ENCODE data around the gene DCTN3.
"Not testable (repeated sequence)": the region's sequence is repeated elsewhere in the genome, so short reads cannot be mapped to it uniquely, and the experiment has no call there.

Gene DCTN3

DNA sequence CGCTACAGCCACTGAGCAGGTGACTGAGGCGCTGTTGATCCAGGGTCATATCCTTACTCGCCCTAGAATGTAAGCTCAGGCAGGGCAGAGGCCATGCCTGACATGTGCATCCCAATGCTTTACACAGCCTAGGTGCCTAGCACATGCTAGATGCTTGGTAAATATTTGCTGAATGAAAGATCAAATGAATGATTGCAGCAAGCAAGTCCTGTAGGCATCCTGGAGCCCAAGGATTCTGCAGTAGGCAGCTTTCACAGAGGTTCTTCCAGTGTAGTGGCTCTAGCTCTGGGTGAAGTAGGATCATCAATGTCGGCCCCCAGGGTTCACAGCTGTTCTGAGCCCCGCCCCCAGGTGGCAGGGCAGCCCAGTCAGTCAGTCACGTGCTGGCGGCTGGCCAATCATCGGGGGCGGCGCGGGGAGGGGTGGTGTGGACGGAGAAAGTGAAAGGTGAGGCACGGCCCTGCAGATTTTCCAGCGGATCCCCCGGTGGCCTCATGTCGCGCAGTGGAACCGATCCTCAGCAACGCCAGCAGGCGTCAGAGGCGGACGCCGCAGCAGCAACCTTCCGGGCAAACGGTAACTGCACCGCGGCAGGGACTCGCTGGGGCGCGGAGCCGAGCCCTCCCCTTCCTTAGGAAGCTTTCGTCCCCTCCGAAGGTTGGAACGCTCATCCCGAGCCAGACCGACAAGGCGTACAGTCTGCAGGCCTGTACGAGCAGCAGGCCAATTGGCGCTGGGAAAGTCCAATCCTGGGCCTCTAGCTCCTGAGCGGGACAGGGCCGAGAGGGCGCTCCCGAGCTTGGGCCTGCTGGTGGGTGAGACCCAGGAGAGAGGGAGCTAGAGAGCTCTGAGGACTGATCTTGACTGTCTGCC lies 26.2 kb upstream of the DCTN3 start, which contains the start of gene GALT:
TSS of gene GALT (plus strand) at position 465 of the 873 bp plus-strand sequence. CDS start at position 495, 30 bp downstream.
- Histone ChIP-seq H3K36me3 (ENCODE audit: control insufficient read depth, insufficient read depth, low read length) (peaks cover 8% of the 10 kb centered on the region), H3K4me3 (ENCODE audit: low read length) (peak within 1 kb of the TSS; percentile 70), H3K27ac (ENCODE audit: low read length) (no peak within 1 kb of the TSS), H3K9me3 (ENCODE audit: control insufficient read depth, insufficient read depth, low read length) (no peaks in the 10 kb centered on the region), H3K27me3 (ENCODE audit: control insufficient read depth, insufficient read depth, low read length) (no peaks in the 10 kb centered on the region), H3K4me1 (ENCODE audit: control insufficient read depth, insufficient read depth, low read length) (peaks cover 12% of the 10 kb centered on the region)
- peak; percentile 50 for DNase-seq (ENCODE audit: low read depth, low spot score)
- no CpG with 5 or more reads among the region's 43 CpGs for WGBS (ENCODE audit: insufficient coverage, insufficient read length)

DNA sequence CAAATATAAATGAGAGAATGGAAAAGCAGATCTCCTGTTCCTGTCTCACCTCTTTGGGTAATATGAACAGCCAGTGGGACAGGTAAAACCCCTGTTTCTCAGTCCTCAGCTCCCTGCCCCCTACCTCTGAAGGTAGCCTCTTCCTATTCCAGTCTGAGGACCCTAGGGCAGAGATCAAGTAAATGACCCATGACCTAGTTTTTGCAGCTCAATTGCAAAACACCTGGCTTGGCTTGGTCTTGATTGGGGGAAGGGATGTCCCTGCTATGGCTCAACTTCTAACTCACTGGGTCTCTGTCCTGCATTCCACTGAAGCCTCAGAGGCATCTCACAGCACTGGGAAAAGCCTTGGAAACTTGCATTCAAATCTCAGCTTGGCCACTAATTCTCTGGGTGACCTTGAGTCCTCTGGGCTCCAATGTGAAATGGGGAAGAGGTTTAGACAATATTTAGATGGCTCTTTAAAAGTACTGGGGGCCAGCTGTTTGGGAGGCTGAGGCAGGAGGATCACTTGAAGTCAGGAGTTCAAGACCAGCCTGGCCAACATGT lies 24.5 kb upstream of the DCTN3 start:
- no peak for DNase-seq (ENCODE audit: low read depth, low spot score)
- no peak overlapping the region for H3K4me3 ChIP-seq (ENCODE audit: low read length)
- H3K36me3 ChIP-seq (ENCODE audit: control insufficient read depth, insufficient read depth, low read length), result peaks cover 8% of the 10 kb centered on the region
- H3K9me3 ChIP-seq (ENCODE audit: control insufficient read depth, insufficient read depth, low read length), result no peaks in the 10 kb centered on the region
- no peak overlapping the region for H3K27ac ChIP-seq (ENCODE audit: low read length)
- peaks cover 12% of the 10 kb centered on the region for H3K4me1 ChIP-seq (ENCODE audit: control insufficient read depth, insufficient read depth, low read length)
- no peaks in the 10 kb centered on the region for H3K27me3 ChIP-seq (ENCODE audit: control insufficient read depth, insufficient read depth, low read length)

DNA sequence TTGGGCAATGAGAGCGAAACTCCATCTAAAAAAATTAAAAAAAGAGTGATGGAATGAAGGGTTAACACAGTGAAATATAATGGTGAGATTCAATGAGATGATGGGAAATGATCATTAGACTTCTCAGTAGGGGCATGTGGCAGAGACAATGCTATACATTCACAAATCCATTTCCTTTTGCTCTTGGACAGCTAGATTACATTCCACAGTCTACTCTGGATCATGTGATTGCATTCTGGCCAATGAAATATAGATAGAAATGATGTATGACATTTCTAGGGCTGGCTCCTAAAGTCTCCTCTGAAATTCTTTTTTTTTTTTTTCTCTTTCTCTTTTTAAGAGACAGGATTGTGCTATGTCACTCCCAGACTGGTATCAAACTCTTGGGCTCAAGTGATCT lies 22.4 kb upstream of the DCTN3 start:
- H3K4me3 ChIP-seq (ENCODE audit: low read length), result no peak overlapping the region
- H3K36me3 ChIP-seq (ENCODE audit: control insufficient read depth, insufficient read depth, low read length), result no peaks in the 10 kb centered on the region
- no peaks in the 10 kb centered on the region for H3K9me3 ChIP-seq (ENCODE audit: control insufficient read depth, insufficient read depth, low read length)
- DNase-seq (ENCODE audit: low read depth, low spot score), result no peak
- H3K27ac ChIP-seq (ENCODE audit: low read length), result no peak overlapping the region
- H3K27me3 ChIP-seq (ENCODE audit: control insufficient read depth, insufficient read depth, low read length), result no peaks in the 10 kb centered on the region; the same call in 1 of the 2 replicates
- no CpG with 5 or more reads among the region's 1 CpG for WGBS (ENCODE audit: insufficient coverage, insufficient read length)
- H3K4me1 ChIP-seq (ENCODE audit: control insufficient read depth, insufficient read depth, low read length), result peaks cover 11% of the 10 kb centered on the region

DNA sequence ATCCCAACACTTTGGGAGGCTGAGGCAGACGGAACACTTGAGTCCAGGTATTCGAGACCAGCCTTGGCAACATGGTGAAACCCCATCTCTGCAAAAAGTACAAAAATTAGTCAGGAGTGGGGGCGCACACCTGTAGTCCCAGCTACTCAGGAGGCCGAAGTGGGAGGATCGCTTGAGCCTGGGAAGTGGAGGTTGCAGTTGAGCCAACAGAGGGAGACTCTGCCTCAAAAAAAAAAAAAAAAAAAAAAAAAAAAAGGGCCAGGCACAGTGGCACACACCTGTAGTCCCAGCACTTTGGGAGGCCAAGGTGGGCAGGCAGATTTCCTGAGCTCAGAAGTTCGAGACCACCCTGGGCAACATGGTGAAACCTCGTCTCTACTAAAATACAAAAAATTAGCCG lies 19.0 kb upstream of the DCTN3 start:
- H3K27me3 ChIP-seq (ENCODE audit: control insufficient read depth, insufficient read depth, low read length); H3K4me1 ChIP-seq (ENCODE audit: control insufficient read depth, insufficient read depth, low read length); H3K27ac ChIP-seq (ENCODE audit: low read length); H3K4me3 ChIP-seq (ENCODE audit: low read length); DNase-seq (ENCODE audit: low read depth, low spot score); H3K36me3 ChIP-seq (ENCODE audit: control insufficient read depth, insufficient read depth, low read length); H3K9me3 ChIP-seq (ENCODE audit: control insufficient read depth, insufficient read depth, low read length): not testable (repeated sequence)
- WGBS (ENCODE audit: insufficient coverage, insufficient read length), result no CpG with 5 or more reads among the region's 8 CpGs

DNA sequence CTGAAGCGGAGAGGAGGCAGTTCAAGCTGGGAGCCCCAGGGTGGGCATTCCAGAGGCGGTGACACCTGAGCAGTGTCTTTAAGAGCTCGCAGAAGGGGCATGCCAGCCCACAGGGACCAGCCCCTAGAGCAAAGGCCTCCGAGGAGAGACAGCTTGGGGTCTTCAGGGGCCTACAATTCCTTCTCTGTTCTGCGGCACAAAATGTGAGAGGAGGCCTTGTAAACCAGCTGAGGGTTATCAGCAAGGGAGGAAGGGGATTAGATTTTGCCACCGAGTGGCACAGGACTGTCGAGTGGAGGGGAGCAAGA lies 17.8 kb upstream of the DCTN3 start:
- Histone ChIP-seq H3K27me3 (ENCODE audit: control insufficient read depth, insufficient read depth, low read length) (no peaks in the 10 kb centered on the region; the same call in 1 of the 2 replicates), H3K9me3 (ENCODE audit: control insufficient read depth, insufficient read depth, low read length) (no peaks in the 10 kb centered on the region), H3K36me3 (ENCODE audit: control insufficient read depth, insufficient read depth, low read length) (peaks cover 7% of the 10 kb centered on the region), H3K4me3 (ENCODE audit: low read length) (peak overlapping the region; percentile 76; the same call in 1 of the 2 replicates), H3K4me1 (ENCODE audit: control insufficient read depth, insufficient read depth, low read length) (no peaks in the 10 kb centered on the region; the same call in 1 of the 2 replicates), H3K27ac (ENCODE audit: low read length) (no peak overlapping the region)
- no peak for DNase-seq (ENCODE audit: low read depth, low spot score)
- no CpG with 5 or more reads among the region's 7 CpGs for WGBS (ENCODE audit: insufficient coverage, insufficient read length)

DNA sequence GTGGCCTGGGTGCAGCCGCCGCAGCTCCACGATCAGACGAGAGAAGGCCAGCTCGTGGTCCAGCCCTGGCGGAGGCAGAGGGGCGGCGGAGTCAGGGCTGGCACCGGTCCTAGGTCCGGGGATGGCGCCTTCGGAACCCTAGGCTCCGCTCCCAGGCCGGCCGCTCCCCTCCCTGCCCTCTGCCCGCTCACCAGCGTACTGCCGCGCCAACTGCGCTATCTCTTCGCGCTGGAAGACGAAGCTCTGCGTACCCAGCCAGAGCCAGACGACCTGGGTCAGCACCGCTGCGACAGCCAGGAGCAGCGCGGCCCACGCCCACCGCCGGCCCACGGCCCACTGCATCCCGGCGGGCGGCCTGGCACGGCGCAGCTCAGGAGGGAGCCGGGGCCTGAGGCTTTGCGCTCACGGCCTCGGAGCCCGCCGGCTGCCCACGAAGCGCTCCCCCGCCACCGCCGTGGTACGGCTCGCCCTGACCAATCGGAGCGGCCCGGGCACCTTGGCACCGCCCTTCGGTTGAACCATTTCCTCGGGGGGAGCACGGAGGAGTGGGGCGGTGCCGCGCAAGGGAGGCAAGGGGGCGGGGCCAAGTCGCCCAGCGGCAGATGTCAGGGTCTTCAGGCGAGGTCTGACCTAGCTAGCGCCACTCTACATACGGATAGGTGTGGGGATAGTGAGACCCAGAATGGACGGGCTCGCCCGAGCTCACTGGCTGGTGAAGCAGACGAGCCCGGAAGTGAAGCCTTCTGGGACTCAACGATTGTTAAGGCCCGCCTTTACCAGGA lies 17.3 kb upstream of the DCTN3 start, which contains the start of gene SIGMAR1:
TSS of gene SIGMAR1 (minus strand) at position 432 of the 782 bp plus-strand sequence. CDS start at position 342, 90 bp downstream.
- peak; percentile 86 for DNase-seq (ENCODE audit: low read depth, low spot score)
- no CpG with 5 or more reads among the region's 74 CpGs for WGBS (ENCODE audit: insufficient coverage, insufficient read length)
- Histone ChIP-seq H3K27me3 (ENCODE audit: control insufficient read depth, insufficient read depth, low read length) (no peaks in the 10 kb centered on the region; the same call in 1 of the 2 replicates), H3K36me3 (ENCODE audit: control insufficient read depth, insufficient read depth, low read length) (peaks cover 7% of the 10 kb centered on the region), H3K27ac (ENCODE audit: low read length) (no peak within 1 kb of the TSS), H3K9me3 (ENCODE audit: control insufficient read depth, insufficient read depth, low read length) (no peaks in the 10 kb centered on the region), H3K4me3 (ENCODE audit: low read length) (peak within 1 kb of the TSS; percentile 76), H3K4me1 (ENCODE audit: control insufficient read depth, insufficient read depth, low read length) (no peaks in the 10 kb centered on the region; the same call in 1 of the 2 replicates)

DNA sequence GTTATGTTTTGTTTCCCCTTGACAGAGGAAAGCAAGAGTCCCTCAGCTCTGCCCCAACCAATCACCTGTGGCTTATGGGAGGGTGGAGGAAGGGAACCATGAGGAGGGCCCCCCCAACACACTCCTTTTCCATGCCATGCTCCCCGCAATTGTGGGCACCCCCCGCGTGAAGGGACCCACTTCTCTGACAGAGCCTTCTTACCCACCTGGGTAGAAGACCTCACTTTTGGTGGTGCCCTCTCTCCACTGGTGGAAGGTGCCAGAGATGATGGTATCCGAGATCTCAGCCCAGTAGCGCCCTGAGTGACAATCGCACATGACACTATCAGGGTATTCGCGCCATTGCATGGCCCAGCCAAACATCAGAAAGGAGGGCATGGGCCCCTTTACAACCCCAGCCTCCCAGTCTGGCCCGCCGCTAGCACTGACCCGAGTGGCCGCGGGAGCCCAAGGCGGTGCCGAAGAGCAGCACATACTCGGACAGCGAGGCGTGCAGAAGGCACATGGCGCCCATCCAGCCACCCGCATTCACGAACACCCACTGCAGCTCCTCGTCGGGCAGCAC lies 16.6 kb upstream of the DCTN3 start:
- DNase-seq (ENCODE audit: low read depth, low spot score), result no peak
- Histone ChIP-seq H3K4me1 (ENCODE audit: control insufficient read depth, insufficient read depth, low read length) (no peaks in the 10 kb centered on the region; the same call in 1 of the 2 replicates), H3K36me3 (ENCODE audit: control insufficient read depth, insufficient read depth, low read length) (peaks cover 7% of the 10 kb centered on the region), H3K9me3 (ENCODE audit: control insufficient read depth, insufficient read depth, low read length) (no peaks in the 10 kb centered on the region), H3K27me3 (ENCODE audit: control insufficient read depth, insufficient read depth, low read length) (no peaks in the 10 kb centered on the region; the same call in 1 of the 2 replicates), H3K27ac (ENCODE audit: low read length) (no peak overlapping the region), H3K4me3 (ENCODE audit: low read length) (peak overlapping the region; percentile 76)
- no CpG with 5 or more reads among the region's 23 CpGs for WGBS (ENCODE audit: insufficient coverage, insufficient read length)

DNA sequence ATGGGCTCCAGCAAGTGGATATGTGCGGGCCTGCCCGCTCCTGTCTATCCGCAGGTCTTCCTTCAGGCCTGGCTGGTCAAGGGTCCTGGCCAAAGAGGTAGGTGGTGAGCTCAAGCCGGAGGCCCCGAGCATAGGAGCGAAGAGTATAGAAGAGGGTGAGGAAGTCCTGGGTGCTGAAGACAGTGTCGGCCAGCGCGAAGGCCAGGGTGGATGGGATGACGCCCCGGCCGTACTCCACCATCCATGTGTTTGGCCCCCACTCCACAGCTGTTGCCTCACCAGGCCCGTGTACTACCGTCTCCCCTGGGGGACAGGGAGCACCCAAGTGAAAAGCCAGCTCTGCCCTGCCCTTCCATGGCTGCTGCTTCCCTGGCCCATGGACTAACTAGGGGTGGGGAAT lies 15.3 kb upstream of the DCTN3 start:
- Histone ChIP-seq H3K4me3 (ENCODE audit: low read length) (no peak overlapping the region), H3K36me3 (ENCODE audit: control insufficient read depth, insufficient read depth, low read length) (peaks cover 7% of the 10 kb centered on the region), H3K4me1 (ENCODE audit: control insufficient read depth, insufficient read depth, low read length) (no peaks in the 10 kb centered on the region; the same call in 1 of the 2 replicates), H3K27ac (ENCODE audit: low read length) (no peak overlapping the region), H3K27me3 (ENCODE audit: control insufficient read depth, insufficient read depth, low read length) (peaks cover 7% of the 10 kb centered on the region; the same call in 1 of the 2 replicates), H3K9me3 (ENCODE audit: control insufficient read depth, insufficient read depth, low read length) (no peaks in the 10 kb centered on the region)
- no CpG with 5 or more reads among the region's 14 CpGs for WGBS (ENCODE audit: insufficient coverage, insufficient read length)
- DNase-seq (ENCODE audit: low read depth, low spot score), result no peak

DNA sequence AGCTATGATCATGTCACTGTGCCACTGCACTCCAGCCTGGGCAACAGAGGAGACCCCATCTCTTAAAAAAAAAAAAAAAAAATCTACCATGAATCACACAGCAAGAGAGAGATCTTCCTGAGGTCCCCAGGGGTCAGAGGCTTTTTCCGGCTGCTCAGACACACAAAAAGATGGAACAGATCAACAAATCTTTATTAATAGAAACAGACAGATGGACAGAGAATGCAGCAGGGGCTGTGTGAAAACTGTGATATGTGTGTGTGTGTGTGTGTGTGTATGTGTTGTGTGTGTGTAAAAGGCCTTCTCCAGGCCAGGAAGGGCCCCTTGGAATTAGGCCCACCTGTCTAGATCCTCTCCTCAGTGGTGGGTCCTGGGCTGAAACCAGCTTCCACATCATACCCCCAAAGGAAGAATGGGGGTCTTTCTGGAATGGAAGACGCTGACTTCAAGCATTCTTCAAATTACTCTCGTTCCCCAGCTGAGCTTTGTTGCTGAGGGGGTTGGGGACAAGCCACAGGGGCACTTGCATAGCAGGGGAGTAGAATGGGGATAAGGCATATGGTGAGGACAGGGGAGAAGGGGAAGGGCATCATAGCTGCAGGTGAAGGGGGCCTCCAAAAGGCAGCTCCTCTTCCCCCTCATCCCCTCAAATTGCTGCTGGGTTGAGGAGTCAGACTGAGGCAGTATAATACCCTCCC lies 14.4 kb upstream of the DCTN3 start:
- no CpG with 5 or more reads among the region's 3 CpGs for WGBS (ENCODE audit: insufficient coverage, insufficient read length)
- no peak overlapping the region for H3K4me3 ChIP-seq (ENCODE audit: low read length)

More for the DNA sequence above, 14.4 kb upstream of the DCTN3 start:
- Histone ChIP-seq H3K4me1 (ENCODE audit: control insufficient read depth, insufficient read depth, low read length) (no peaks in the 10 kb centered on the region; the same call in 1 of the 2 replicates), H3K27ac (ENCODE audit: low read length) (no peak overlapping the region), H3K27me3 (ENCODE audit: control insufficient read depth, insufficient read depth, low read length) (peaks cover 15% of the 10 kb centered on the region), H3K9me3 (ENCODE audit: control insufficient read depth, insufficient read depth, low read length) (no peaks in the 10 kb centered on the region), H3K36me3 (ENCODE audit: control insufficient read depth, insufficient read depth, low read length) (peaks cover 7% of the 10 kb centered on the region)
- no peak for DNase-seq (ENCODE audit: low read depth, low spot score)
